GM12891 (cell line): Measurements from ENCODE around the gene CEP192.

ENCODE experiments used
- PAX5 ChIP-seq: IDR thresholded peaks from 2 replicates; pipeline ENCODE4 v1.6.1; 2011; ENCODE audit warnings: low read length, moderate library complexity, mild to moderate bottlenecking; ENCODE audit not compliant: insufficient read depth, severe bottlenecking
- POLR2A ChIP-seq: IDR thresholded peaks from 2 replicates; pipeline ENCODE4 v1.6.1; 2011; ENCODE audit warnings: low read depth, low read length, control low read depth
- POLR2AphosphoS5 ChIP-seq: IDR thresholded peaks from 2 replicates; pipeline ENCODE4 v1.6.1; 2011; ENCODE audit warnings: low read depth, low read length, control low read depth
- POU2F2 ChIP-seq: IDR thresholded peaks from 2 replicates; pipeline ENCODE4 v1.6.1; 2011; ENCODE audit warnings: low read depth, mild to moderate bottlenecking, control low read depth, low read length, moderate library complexity
- SPI1 ChIP-seq: IDR thresholded peaks from 2 replicates; pipeline ENCODE4 v1.6.1; 2011; ENCODE audit warnings: low read depth, low read length, control low read depth
- TAF1 ChIP-seq: IDR thresholded peaks from 2 replicates; pipeline ENCODE4 v1.6.1; 2011; ENCODE audit warnings: low read depth, low read length, control low read depth

- no peak for TF ChIP-seq SPI1
- TF ChIP-seq POLR2A, result no peak
- TF ChIP-seq POLR2AphosphoS5, result no peak
- TF ChIP-seq TAF1, result no peak
- TF ChIP-seq POU2F2, result no peak
- no peak for TF ChIP-seq PAX5
These were observed 44.2 kb downstream of the CEP192 start for GRCh38 chr18:13035249-13035914.
